ENCODE results near the gene PRMT3.

DNA sequence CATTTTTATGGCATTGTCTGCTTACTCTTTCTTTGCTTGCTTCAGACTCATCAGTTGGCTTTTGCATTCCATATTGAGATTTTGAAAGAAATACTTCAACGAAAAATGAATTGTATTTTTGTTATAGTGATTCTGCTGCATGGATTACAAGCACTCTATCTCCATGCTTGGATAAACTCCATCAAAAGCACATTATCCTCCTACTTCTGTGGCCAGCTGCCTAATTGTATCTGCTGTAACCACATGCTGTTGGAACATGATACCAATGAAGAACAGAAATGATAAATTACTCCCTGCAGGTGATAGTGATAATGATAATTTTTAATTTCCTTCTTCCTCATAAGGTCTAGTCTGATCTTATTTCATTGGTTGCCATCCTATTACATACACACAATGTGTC lies 100.8 kb downstream of the PRMT3 start:
- TF ChIP-seq POLR2A (IDR thresholded peaks at IDR 0.05) (no peak), POLR2AphosphoS5 (IDR thresholded peaks at IDR 0.05) (no peak)
- TF ChIP-seq, protein P1, sequence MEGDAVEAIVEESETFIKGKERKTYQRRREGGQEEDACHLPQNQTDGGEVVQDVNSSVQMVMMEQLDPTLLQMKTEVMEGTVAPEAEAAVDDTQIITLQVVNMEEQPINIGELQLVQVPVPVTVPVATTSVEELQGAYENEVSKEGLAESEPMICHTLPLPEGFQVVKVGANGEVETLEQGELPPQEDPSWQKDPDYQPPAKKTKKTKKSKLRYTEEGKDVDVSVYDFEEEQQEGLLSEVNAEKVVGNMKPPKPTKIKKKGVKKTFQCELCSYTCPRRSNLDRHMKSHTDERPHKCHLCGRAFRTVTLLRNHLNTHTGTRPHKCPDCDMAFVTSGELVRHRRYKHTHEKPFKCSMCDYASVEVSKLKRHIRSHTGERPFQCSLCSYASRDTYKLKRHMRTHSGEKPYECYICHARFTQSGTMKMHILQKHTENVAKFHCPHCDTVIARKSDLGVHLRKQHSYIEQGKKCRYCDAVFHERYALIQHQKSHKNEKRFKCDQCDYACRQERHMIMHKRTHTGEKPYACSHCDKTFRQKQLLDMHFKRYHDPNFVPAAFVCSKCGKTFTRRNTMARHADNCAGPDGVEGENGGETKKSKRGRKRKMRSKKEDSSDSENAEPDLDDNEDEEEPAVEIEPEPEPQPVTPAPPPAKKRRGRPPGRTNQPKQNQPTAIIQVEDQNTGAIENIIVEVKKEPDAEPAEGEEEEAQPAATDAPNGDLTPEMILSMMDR (IDR thresholded peaks at IDR 0.05 in 8 of 11, conservative IDR thresholded peaks at IDR 0.05 in 3 of 11): no peak

Measured in spleen (tissue), 7 donors.